GM03348 (cell line): ENCODE data around the gene WNK2.

ENCODE experiments used
- DNase-seq: peaks from one replicate; pipeline ENCODE4 v3.0.0; 2012; ENCODE audit warnings: low spot score

The WNK2 gene

DNA sequence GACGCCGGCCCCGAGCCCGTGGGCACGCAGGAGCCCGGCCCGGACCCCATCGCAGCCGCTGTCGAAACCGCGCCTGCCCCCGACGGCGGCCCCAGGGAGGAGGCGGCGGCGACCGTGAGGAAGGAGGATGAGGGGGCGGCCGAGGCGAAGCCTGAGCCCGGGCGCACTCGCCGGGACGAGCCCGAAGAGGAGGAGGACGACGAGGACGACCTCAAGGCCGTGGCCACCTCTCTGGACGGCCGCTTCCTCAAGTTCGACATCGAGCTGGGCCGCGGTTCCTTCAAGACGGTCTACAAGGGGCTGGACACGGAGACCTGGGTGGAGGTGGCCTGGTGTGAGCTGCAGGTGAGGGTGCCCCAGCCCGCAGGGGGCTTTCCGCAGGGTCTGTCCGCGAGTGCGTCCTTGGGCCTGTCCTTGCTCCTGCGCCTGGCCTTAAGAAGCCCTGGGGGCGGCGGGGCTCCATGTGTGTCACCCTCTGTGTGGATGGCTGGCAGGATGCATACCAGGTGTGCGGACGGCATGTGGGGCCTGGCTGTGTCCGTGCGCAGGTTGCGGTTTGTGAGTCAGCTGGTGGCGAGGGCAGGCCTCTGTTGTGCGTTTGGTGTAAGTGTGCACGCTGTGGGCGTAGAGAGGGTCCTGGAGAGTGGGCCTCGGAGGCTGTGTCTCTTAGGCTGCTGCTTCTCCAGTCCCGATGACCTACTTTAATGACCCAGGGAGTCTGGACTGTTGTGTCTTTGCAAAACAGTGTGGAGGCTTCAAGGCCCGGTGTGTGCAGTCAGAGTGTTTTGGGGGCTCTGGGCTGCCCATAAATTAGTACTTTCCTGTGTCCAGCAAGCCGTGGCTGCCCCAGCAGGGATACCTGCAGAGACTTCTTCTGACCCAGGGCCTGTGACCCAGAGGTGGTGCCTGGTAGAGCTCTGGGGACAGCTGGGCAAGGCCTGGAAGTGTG is 1.6 kb downstream of the WNK2 start:
- no peak for DNase-seq

DNA sequence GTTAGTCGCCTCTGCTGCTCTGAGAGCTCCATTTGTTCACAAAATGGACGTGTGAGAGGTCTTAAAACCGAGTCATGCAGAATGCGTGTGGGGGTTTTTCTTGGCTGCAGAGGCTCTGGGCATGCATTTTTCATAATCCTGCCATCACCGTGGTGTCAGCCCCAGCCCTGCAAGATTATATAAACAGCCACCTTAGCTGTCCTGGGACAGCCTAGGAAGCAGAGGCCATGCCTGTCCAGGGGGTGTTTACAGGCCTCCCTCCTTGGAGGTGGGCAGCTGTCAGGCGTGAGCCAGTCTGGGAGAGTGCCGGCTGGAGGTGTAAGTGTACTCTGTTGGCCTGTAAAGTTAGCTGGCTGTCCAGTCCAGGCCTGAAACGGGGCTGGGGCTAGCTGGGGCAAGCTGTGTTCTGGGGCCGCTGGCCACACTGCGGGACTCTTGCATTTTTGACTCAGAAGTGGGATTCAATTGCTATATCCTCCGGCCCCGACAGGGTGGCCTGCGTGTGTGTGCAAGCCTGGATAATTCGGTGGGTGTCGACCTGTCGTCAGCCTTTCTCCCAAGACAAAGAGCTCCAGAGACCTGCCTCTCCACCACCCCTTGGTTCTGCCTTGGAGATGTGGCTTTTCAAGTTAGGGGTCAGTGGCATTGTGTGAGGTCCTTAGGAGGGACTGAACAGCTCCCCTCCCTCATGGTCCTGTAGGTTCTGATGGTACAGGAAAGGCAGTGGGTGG is 2.4 kb downstream of the WNK2 start:
- DNase-seq, result no peak

DNA sequence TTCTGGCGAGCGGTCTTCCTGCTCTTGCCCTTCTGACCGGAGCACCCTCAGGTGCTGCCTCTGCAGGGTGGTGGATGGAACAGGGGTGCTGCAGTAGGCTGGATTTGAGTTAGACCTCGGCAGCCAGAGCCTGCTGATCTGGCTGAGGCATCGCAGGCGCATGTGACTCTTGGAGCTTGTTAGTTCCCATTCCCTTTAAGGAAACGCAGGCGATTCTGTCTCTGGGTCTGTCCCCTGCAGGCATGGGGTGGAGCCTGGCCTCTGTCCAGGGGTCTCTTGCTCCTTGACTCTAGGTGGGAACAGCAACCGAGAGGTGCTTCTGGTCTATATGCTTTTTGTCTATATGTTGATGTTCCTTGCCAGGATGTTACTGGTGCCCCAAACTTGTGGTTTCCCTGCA is 3.1 kb downstream of the WNK2 start:
- DNase-seq, result no peak

GRCh38 chr9:93187574-93187973 is 3.6 kb downstream of the WNK2 start:
- no peak for DNase-seq

DNA sequence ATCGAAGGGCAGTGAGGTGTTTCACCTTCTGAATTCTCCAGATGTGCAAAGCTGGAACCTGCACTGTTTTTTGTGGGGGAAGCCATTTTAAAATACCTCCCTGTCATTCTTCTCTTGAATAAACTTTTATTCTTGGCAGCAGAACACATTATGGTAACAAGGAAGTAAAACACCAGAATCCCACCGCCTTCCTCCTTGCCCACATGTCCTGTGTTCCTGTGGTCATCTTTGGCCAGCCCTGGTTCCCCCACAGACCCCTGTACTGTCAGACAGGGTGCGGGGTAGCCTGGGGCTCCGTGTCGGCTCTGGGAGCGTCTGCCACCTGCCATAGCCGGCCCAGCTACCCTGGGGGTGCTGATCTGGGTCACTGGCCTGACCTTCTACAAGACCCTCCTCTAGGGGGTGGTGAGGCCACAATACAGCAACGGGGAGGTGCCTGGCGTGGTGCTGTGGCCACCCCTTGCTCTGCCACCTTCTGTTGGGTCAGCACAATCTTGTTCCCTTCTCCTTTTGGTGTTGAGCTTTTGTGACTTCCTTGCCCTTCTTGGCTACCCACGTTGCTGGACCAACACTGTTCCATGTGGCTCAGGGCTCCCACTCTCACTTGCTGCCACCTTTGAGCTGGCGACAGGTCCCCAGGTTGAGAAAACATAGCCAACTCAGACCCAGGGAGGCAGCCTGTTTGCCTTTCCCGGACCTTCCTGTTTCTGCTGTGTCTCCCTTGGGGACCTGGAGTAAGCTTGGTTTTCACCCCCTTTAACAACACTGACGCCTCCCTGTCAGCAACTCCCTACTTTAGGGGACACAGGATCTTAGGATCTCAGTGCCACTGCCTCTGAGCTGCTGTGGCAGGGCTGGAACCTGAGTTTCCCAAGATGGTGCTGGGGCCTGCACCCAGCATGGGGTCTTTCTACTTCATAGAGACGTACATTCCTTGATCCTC is 4.8 kb downstream of the WNK2 start:
- no peak for DNase-seq

DNA sequence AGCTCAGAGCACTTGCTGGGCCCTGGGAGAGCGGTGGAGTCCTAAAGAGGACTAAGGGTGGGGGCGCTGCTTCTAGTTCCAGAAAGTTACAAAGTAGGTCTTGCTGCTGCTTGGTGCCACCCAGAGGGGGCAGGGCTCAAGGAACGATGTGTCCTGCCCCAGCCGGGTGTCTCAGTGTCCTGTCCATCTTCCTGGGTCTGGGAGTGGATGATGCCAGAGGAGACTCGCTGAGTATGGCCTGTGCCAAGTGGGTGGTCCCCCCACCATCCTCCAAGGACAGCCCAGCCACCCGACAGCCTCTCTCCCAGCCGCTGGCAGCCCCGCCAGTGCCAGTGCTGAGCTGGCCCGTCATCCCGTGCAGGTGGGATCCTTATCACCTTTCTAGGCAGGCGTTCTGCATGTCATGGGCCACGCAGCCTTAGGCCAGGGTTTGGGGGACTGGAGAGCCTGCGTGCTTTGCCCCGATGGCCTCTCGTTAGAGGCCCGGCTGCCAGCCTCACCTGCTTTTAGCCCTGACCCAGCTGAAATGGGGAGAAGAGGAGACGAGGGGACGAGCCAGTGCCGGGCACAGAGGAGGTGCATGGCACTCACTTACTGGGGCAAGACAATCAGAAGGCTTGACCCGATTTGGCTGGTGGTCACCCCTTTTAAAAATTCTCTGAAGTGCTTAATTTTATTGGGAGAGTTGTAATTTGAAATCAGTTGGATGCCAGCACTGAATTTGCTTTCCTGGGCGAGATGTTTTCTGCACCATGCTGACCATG is 5.6 kb downstream of the WNK2 start:
- no peak for DNase-seq

GRCh38 chr9:93190133-93190525 is 6.2 kb downstream of the WNK2 start:
- DNase-seq, result no peak

- no peak for DNase-seq
These were observed 6.9 kb downstream of the WNK2 start for GRCh38 chr9:93190656-93191353.

- DNase-seq, result no peak
These were observed 7.4 kb downstream of the WNK2 start for GRCh38 chr9:93191354-93191660.

DNA sequence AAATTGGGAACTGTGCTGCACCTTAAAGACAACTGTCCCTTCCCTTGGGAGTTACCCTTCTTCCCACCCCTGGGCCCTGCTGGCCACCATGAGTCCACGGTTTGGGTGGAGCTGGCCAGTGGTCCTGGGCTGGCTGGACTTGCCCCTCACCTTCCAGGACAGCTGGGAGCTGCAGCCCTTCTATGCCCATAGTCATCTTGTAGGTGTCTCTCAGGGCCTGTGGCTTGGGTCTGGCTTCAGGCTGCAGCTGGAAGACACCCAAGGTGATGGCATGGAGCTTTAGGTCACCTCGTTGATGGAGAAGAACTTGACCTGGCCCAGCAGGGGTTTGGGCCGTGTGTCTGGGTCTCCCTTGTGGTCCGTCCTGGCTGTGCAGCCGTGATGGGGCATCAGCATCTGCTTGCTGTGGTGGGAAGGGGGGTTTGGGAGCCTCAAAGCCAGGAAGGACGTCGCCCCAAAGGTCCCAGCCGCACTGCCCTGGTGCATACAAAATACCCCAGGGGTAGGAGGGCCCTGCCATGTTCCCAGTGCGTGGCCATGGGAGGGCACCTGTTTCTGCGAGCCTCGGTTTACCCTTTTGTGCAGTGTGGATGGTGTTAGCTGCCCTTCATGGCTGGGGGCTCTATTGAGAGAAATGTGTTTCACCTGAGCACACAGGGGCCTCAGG is 8.9 kb downstream of the WNK2 start:
- DNase-seq, result no peak

GRCh38 chr9:93193388-93194220 is 9.7 kb downstream of the WNK2 start:
- DNase-seq, result no peak

DNA sequence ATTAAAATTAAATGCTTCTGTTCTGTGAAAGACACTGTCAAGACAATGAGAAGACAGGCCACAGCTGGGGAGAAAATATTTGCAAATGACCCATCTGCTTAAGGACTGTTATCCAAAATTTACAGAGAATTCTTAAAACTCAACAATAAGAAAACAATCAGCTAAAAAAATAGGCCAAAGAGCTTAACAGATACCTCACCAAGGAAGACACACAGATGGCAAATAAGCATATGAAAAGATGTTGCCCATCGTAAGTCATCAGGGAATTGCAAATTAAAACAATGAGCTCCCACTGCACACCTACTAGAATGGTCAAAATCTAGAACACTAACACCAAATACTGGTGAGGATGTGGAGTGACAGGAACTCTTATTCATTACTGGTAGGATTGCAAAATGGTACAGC is 10.3 kb downstream of the WNK2 start:
- DNase-seq, result no peak

DNA sequence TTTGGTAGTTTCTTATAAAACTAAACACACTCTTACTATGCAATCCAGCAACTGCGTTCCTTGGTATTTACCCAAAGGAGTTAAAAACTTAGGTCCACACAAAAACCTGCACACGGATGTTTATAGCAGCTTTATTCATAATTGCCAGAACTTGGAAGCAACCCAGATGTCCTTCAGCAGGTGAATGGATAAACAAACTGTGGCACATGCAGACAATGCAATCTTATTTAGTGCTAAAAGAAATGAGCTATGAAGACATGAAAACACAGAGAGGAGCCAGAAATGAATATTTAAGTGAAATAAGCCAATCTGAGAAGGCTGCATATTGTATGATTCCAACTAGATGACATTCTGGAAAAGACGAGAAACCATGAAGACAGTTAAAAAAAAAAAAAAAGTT is 10.7 kb downstream of the WNK2 start:
- DNase-seq, result no peak

- no peak for DNase-seq
These were observed 12.4 kb downstream of the WNK2 start for GRCh38 chr9:93196096-93197055.

DNA sequence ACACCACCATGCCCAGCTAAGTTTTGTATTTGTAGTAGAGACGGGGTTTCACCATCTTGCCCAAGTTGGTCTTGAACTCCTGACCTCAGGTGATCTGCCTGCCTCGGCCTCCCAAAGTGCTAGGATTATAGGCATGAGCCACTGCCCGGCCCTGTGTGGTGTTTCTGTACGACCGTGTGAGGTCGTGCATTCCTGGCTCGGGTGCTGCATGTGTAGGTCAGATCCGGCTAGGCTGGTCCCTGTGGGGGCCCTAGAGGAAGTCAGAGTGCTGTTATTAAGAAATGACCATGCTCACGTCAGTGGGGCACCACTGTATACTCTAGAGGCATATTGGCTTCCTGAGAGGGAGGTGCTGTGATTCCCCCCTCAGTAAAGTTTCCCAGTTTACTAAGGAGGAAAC is 13.7 kb downstream of the WNK2 start:
- no peak for DNase-seq

DNA sequence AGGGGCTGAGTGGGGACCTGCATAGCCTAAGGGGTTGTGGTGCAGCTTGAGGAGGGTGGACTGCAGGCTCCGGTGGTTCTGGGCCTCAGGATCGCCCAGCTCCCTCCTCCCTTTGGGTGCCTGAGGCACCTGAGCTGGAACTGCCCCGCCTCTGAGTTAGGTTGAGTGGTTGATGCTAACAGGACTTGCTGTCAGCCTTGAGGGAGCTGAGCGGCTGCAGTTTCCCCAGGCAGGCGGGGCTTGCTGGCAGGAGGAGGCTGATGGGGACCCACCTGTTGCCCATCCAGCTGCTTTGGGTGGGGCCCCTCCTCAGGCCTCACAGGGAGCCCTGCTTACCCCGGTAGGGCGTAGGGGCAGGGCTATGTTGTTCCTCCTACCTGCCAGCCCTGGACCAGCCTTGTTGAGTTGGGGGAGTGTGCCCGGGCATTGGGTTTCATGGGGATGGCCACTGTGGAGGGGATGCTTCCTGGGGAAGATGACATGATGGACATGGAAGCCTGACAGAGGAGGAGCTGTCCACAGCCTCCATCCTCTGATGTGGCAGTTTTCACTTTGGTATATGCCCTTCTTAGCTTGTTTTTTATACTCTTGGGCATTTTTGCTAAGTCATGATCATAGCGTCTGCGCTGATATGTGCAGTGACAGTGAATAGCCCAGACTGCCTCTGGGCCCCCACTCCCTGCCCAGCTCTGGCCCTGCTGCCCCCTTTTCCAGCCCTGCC is 14.3 kb downstream of the WNK2 start:
- no peak for DNase-seq

DNA sequence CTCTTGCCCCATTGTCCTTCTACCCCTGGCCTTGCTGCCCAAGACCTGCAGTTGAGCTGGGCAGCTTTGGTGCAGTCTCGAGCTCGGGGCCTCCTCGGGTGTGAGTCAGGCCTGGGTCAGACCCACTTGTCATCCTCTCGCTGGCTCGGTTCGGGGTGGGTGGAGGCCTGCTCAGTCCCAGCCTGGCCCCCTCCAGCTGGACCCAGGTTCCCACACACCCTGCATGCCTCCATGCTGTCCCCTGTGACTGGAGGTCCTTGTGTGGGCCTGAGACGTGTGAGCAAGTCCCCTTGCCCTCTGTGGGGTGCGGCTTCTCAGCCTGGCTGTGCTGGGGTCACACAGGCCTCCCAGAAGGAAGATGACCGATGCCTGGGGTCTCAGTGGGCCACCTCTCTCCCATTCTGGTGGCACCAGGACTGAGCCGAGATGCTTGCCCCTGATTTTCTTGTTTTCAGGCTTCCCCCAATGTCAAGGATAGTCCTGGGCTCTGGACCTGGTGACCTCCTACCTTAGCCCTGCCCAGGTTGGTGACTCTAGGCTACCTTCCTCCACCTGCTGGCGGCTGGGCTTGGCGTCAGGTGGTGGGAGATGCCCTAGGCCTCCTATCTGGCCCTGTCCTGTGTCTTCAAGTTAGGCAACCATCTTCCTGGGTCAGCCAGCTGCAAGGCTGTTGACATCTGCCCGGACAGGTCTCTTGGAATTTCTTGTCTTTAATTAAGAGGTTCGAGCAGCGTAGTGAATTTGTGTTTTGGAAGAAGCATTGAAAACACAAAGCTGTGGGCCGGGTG is 15.1 kb downstream of the WNK2 start:
- no peak for DNase-seq
